H1 (cell line): ENCODE measurements around the gene SLC23A2. TPM values are rescaled to one million over a fixed set of nuclear protein-coding genes. Genes with fewer than 3 reads are reported as not detected.

Experiments used
- HDAC2 ChIP-seq, 2 experiments: fragments of 300-600 bp in 1 of 2; sonication (generic) in 1 of 2; IDR thresholded peaks; 2 replicates each; pipeline ENCODE4 v1.6.1; 2011 to 2012; ENCODE audit warnings: low read depth in 2 of 2, low read length in 2 of 2, mild to moderate bottlenecking in 2 of 2, moderate library complexity in 2 of 2, borderline replicate concordance in 1 of 2, inconsistent platforms in 1 of 2
- JUN ChIP-seq: IDR thresholded peaks from 2 replicates; pipeline ENCODE4 v1.6.1; 2011; ENCODE audit warnings: low read depth, mild to moderate bottlenecking, improper control_type of control experiment, low read length
- JUND ChIP-seq: IDR thresholded peaks from 2 replicates; pipeline ENCODE4 v1.6.1; 2011; ENCODE audit warnings: mild to moderate bottlenecking, improper control_type of control experiment, low read length
- NRF1 ChIP-seq: IDR thresholded peaks from 2 replicates; pipeline ENCODE4 v1.6.1; 2011; ENCODE audit warnings: mild to moderate bottlenecking, low read depth, low read length, improper control_type of control experiment
- RFX5 ChIP-seq: IDR thresholded peaks from 2 replicates; pipeline ENCODE4 v1.6.1; 2011; ENCODE audit warnings: low read depth, low read length, improper control_type of control experiment, borderline replicate concordance
- SIN3A ChIP-seq, 2 experiments: IDR thresholded peaks in 1 of 2; conservative IDR thresholded peaks in 1 of 2; 2 replicates each; pipeline ENCODE4 v1.6.1; 2011 to 2012; ENCODE audit warnings: low read length in 2 of 2, improper control_type of control experiment in 1 of 2, low read depth in 1 of 2, mild to moderate bottlenecking in 1 of 2
- SIRT6 ChIP-seq: IDR thresholded peaks from one replicate; pipeline ENCODE4 v1.7.1; 2012; ENCODE audit warnings: low read length, inconsistent platforms
- SP4 ChIP-seq: IDR thresholded peaks from 2 replicates; pipeline ENCODE4 v1.6.1; 2012; ENCODE audit warnings: low read length, inconsistent platforms
- polyA plus RNA-seq, 7 experiments: library from polyadenylated mRNA; depleted of rRNA in 3 of 7; stranded (reverse) in 5 of 7; unstranded in 2 of 7; fragments of >200 nt in 5 of 7; fragments of 200-250 nt in 2 of 7; gene quantifications; 1 replicate in 5 of 7; 2 replicates in 1 of 7; 4 replicates in 1 of 7; pipeline versions ENCODE4 v1.2.1 to v1.2.3, GENCODE V29; 2011 to 2013; ENCODE audit warnings: missing spikeins in 2 of 7, mixed read lengths in 2 of 7
- total RNA-seq: library from RNA; stranded (reverse); fragmentation: NEBNext Ultra II Directional; extraction: Animal tissue kit (Norgen Biotek cat#: 25700); gene quantifications from 2 replicates; pipeline ENCODE4 v1.2.1, GENCODE V29; 2021
- TF ChIP-seq, protein P1 (sequence below): fragments of 300-600 bp; sonication (generic); IDR thresholded peaks from 2 replicates; pipeline ENCODE4 v1.7.1; 2012; ENCODE audit warnings: low read length, moderate library complexity, mild to moderate bottlenecking, inconsistent platforms; ENCODE audit not compliant: insufficient replicate concordance
- TF ChIP-seq, protein P2 (sequence below): IDR thresholded peaks from 2 replicates; pipeline ENCODE4 v1.6.1; 2012; ENCODE audit warnings: inconsistent platforms

Gene SLC23A2
- total and polyA plus RNA-seq, 2 of the 8 experiments (the other 6 are each of a cell fraction or from before 2014, with no cell fraction given), result 17.0 to 18.6 TPM

DNA sequence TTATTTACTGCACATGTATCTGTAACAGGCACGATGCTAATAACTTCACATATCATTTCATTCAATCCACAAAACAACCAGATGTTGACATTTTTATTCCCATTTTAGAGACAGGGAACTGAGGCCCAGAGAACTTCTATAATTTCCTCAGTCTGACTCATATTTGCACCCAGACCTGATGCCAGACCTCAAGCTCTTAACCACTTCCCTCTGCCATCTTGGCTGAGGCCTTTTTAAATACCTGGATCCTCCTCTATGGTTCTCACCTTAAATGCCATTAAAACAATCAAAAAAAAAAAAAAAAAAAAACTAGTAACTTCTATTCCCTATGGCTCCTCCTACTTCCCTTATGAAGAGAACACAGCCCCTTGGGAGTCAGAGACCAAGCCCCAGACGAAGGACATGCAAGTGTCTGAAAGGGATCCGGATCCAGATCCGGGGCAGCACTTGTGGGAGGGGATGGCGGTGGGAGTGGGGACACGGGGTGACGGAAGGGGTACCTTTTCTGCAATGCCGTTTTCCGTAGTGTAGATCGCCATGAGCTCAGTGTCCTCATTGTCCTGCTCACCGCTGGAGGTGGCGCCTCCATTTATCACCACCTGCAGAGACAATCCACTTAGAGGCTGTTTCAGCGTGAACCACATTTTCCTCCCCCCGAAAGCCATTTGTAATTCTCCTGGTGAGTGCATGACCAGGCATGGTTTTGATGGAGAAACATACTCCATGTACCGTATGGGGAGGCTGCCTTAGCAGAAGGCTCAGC lies 88.7 kb downstream of the SLC23A2 start (continued):
- TF ChIP-seq, protein P1, sequence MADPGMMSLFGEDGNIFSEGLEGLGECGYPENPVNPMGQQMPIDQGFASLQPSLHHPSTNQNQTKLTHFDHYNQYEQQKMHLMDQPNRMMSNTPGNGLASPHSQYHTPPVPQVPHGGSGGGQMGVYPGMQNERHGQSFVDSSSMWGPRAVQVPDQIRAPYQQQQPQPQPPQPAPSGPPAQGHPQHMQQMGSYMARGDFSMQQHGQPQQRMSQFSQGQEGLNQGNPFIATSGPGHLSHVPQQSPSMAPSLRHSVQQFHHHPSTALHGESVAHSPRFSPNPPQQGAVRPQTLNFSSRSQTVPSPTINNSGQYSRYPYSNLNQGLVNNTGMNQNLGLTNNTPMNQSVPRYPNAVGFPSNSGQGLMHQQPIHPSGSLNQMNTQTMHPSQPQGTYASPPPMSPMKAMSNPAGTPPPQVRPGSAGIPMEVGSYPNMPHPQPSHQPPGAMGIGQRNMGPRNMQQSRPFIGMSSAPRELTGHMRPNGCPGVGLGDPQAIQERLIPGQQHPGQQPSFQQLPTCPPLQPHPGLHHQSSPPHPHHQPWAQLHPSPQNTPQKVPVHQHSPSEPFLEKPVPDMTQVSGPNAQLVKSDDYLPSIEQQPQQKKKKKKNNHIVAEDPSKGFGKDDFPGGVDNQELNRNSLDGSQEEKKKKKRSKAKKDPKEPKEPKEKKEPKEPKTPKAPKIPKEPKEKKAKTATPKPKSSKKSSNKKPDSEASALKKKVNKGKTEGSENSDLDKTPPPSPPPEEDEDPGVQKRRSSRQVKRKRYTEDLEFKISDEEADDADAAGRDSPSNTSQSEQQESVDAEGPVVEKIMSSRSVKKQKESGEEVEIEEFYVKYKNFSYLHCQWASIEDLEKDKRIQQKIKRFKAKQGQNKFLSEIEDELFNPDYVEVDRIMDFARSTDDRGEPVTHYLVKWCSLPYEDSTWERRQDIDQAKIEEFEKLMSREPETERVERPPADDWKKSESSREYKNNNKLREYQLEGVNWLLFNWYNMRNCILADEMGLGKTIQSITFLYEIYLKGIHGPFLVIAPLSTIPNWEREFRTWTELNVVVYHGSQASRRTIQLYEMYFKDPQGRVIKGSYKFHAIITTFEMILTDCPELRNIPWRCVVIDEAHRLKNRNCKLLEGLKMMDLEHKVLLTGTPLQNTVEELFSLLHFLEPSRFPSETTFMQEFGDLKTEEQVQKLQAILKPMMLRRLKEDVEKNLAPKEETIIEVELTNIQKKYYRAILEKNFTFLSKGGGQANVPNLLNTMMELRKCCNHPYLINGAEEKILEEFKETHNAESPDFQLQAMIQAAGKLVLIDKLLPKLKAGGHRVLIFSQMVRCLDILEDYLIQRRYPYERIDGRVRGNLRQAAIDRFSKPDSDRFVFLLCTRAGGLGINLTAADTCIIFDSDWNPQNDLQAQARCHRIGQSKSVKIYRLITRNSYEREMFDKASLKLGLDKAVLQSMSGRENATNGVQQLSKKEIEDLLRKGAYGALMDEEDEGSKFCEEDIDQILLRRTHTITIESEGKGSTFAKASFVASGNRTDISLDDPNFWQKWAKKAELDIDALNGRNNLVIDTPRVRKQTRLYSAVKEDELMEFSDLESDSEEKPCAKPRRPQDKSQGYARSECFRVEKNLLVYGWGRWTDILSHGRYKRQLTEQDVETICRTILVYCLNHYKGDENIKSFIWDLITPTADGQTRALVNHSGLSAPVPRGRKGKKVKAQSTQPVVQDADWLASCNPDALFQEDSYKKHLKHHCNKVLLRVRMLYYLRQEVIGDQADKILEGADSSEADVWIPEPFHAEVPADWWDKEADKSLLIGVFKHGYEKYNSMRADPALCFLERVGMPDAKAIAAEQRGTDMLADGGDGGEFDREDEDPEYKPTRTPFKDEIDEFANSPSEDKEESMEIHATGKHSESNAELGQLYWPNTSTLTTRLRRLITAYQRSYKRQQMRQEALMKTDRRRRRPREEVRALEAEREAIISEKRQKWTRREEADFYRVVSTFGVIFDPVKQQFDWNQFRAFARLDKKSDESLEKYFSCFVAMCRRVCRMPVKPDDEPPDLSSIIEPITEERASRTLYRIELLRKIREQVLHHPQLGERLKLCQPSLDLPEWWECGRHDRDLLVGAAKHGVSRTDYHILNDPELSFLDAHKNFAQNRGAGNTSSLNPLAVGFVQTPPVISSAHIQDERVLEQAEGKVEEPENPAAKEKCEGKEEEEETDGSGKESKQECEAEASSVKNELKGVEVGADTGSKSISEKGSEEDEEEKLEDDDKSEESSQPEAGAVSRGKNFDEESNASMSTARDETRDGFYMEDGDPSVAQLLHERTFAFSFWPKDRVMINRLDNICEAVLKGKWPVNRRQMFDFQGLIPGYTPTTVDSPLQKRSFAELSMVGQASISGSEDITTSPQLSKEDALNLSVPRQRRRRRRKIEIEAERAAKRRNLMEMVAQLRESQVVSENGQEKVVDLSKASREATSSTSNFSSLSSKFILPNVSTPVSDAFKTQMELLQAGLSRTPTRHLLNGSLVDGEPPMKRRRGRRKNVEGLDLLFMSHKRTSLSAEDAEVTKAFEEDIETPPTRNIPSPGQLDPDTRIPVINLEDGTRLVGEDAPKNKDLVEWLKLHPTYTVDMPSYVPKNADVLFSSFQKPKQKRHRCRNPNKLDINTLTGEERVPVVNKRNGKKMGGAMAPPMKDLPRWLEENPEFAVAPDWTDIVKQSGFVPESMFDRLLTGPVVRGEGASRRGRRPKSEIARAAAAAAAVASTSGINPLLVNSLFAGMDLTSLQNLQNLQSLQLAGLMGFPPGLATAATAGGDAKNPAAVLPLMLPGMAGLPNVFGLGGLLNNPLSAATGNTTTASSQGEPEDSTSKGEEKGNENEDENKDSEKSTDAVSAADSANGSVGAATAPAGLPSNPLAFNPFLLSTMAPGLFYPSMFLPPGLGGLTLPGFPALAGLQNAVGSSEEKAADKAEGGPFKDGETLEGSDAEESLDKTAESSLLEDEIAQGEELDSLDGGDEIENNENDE, result no peak
- TF ChIP-seq SIRT6, result no peak
- TF ChIP-seq SIN3A (conservative IDR thresholded peaks at IDR 0.05 in 1 of 2, IDR thresholded peaks at IDR 0.05 in 1 of 2; ENCODE audit: low read depth in 1 of 2, low read length in 2 of 2), result no peak
- TF ChIP-seq JUN, result no peak
- TF ChIP-seq, protein P2, sequence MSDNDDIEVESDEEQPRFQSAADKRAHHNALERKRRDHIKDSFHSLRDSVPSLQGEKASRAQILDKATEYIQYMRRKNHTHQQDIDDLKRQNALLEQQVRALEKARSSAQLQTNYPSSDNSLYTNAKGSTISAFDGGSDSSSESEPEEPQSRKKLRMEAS, result no peak
- no peak for TF ChIP-seq SP4
- no peak for TF ChIP-seq HDAC2 (IDR thresholded peaks at IDR 0.05; ENCODE audit: borderline replicate concordance in 1 of 2, low read depth in 2 of 2, low read length in 2 of 2)
- TF ChIP-seq NRF1, result no peak
- no peak for TF ChIP-seq JUND
- TF ChIP-seq RFX5, result no peak
